Measurements from ENCODE around the gene SEPTIN11. TPM values are rescaled to one million over a fixed set of nuclear protein-coding genes. Genes with fewer than 3 reads are reported as not detected.

The SEPTIN11 gene
- polyA plus RNA-seq, 3 donors: 3.2 to 14.8 (median 8.8) TPM

- TF ChIP-seq CTCF (IDR thresholded peaks at IDR 0.05): no peak
- Mint-ChIP-seq H3K36me3 (no peaks in the 10 kb centered on the region), H3K4me3 (no peak overlapping the region), H3K4me1 (peaks cover 21% of the 10 kb centered on the region), H3K27ac (no peak overlapping the region), H3K9me3 (no peaks in the 10 kb centered on the region), H3K27me3 (ENCODE audit: low read depth in 3 of 3) (peaks cover 13 to 38% (median 21%) of the 10 kb centered on the region in 3 donors)
- H3K79me2 ChIP-seq (ENCODE audit: insufficient read depth, low read length): no peaks in the 10 kb centered on the region
- no peak overlapping the region for H2AFZ ChIP-seq (ENCODE audit: insufficient read depth, low read depth, low read length, poor library complexity, severe bottlenecking)
- no peak overlapping the region for H3K4me2 ChIP-seq (replicated peaks; ENCODE audit: extremely low read depth, low read length, poor library complexity, severe bottlenecking)
- H3K4me1 ChIP-seq (ENCODE audit: control insufficient read depth in 1 of 2, insufficient read depth in 2 of 2, low read length in 2 of 2): peaks cover 20 to 35% of the 10 kb centered on the region in 2 donors
- DNase-seq: no peak
- no peak overlapping the region for H3K9ac ChIP-seq (ENCODE audit: insufficient read depth, low read length, poor library complexity, severe bottlenecking)
- H3K9me3 ChIP-seq (replicated peaks in 1 of 2; ENCODE audit: control insufficient read depth in 1 of 2, insufficient read depth in 1 of 2, low read length in 2 of 2): no peaks in the 10 kb centered on the region
- peaks cover 0 to 24% of the 10 kb centered on the region in 2 donors for H3K27me3 ChIP-seq (ENCODE audit: control insufficient read depth in 2 of 2, insufficient read depth in 2 of 2, low read length in 2 of 2)
- WGBS (ENCODE audit: insufficient coverage): 100% methylated on average over 1 of the region's 4 CpGs
- H3K27ac ChIP-seq (ENCODE audit: low read depth in 1 of 2, low read length in 2 of 2): no peak overlapping the region
- H4K20me1 ChIP-seq (ENCODE audit: insufficient read depth, low read length): no peaks in the 10 kb centered on the region
- H3K36me3 ChIP-seq (replicated peaks in 1 of 2; ENCODE audit: control insufficient read depth in 1 of 2, insufficient read depth in 2 of 2, low read length in 2 of 2): no peaks in the 10 kb centered on the region
- intact Hi-C loops (cut with micrococcal nuclease): no loop called here
- no peak overlapping the region for H3K4me3 ChIP-seq (replicated peaks in 1 of 3; ENCODE audit: low read depth in 2 of 3, low read length in 3 of 3)
These were observed 3.4 kb downstream of the SEPTIN11 start for GRCh38 chr4:76952656-76953582.

- H3K9me3 Mint-ChIP-seq: no peaks in the 10 kb centered on the region
- 100% methylated on average over 2 of the region's 3 CpGs for WGBS (ENCODE audit: insufficient coverage)
- no peak overlapping the region for H3K4me3 Mint-ChIP-seq
These were observed 4.4 kb downstream of the SEPTIN11 start for GRCh38 chr4:76953956-76954355.

More at GRCh38 chr4:76953956-76954355, 4.4 kb downstream of the SEPTIN11 start:
- intact Hi-C loops (cut with micrococcal nuclease): no loop called here
- Histone ChIP-seq H3K79me2 (ENCODE audit: insufficient read depth, low read length) (no peaks in the 10 kb centered on the region), H3K9ac (ENCODE audit: insufficient read depth, low read length, poor library complexity, severe bottlenecking) (no peak overlapping the region), H4K20me1 (ENCODE audit: insufficient read depth, low read length) (no peaks in the 10 kb centered on the region), H3K27ac (ENCODE audit: low read depth in 1 of 2, low read length in 2 of 2) (no peak overlapping the region), H3K4me3 (replicated peaks in 1 of 3; ENCODE audit: low read depth in 2 of 3, low read length in 3 of 3) (no peak overlapping the region), H2AFZ (ENCODE audit: insufficient read depth, low read depth, low read length, poor library complexity, severe bottlenecking) (no peak overlapping the region), H3K27me3 (ENCODE audit: control insufficient read depth in 2 of 2, insufficient read depth in 2 of 2, low read length in 2 of 2) (peaks cover 0 to 15% of the 10 kb centered on the region in 2 donors), H3K4me1 (ENCODE audit: control insufficient read depth in 1 of 2, insufficient read depth in 2 of 2, low read length in 2 of 2) (peaks cover 12 to 25% of the 10 kb centered on the region in 2 donors), H3K36me3 (replicated peaks in 1 of 2; ENCODE audit: control insufficient read depth in 1 of 2, insufficient read depth in 2 of 2, low read length in 2 of 2) (no peaks in the 10 kb centered on the region), H3K4me2 (replicated peaks; ENCODE audit: extremely low read depth, low read length, poor library complexity, severe bottlenecking) (no peak overlapping the region), H3K9me3 (replicated peaks in 1 of 2; ENCODE audit: control insufficient read depth in 1 of 2, insufficient read depth in 1 of 2, low read length in 2 of 2) (no peaks in the 10 kb centered on the region)
- H3K27ac Mint-ChIP-seq: no peak overlapping the region
- H3K4me1 Mint-ChIP-seq: peaks cover 12% of the 10 kb centered on the region
- no peak for DNase-seq
- no peaks in the 10 kb centered on the region for H3K36me3 Mint-ChIP-seq
- H3K27me3 Mint-ChIP-seq (ENCODE audit: low read depth in 3 of 3): peaks cover 9 to 28% (median 14%) of the 10 kb centered on the region in 3 donors
- no peak for TF ChIP-seq CTCF (IDR thresholded peaks at IDR 0.05)
